Loucy (cell line): ENCODE results near the gene PCYT1A.
"Not testable (repeated sequence)": the region's sequence is repeated elsewhere in the genome, so short reads cannot be mapped to it uniquely, and the experiment has no call there.

Experiments used
- CTCF ChIP-seq: fragments of 200-600 bp; sonication (generic); conservative IDR thresholded peaks from 2 replicates; pipeline ENCODE4 v1.5.1; 2014; ENCODE audit warnings: mild to moderate bottlenecking, antibody characterized with exemption, low read length
- EZH2phosphoT487 ChIP-seq: fragments of 200-600 bp; IDR thresholded peaks from 2 replicates; pipeline ENCODE4 v1.6.1; 2018; ENCODE audit warnings: antibody characterized with exemption, mild to moderate bottlenecking, moderate library complexity, borderline replicate concordance

- TF ChIP-seq EZH2phosphoT487, CTCF: not testable (repeated sequence)
Measured at GRCh38 chr3:196184169-196184432, 103.4 kb downstream of the PCYT1A start.
